GM18508 (cell line): ENCODE measurements around the gene F10.
"Not testable (repeated sequence)": the region's sequence is repeated elsewhere in the genome, so short reads cannot be mapped to it uniquely, and the experiment has no call there.

Source experiments
- ATAC-seq: cut with Tn5 transposase; IDR thresholded peaks from one replicate; pipeline ENCODE4 v1.9.1; 2021; ENCODE audit warnings: moderate number of reproducible peaks; ENCODE audit not compliant: insufficient read depth, unreplicated experiment

F10 gene

GRCh38 chr13:113098162-113098732, 24.4 kb upstream of the F10 start:
- no peak for ATAC-seq

GRCh38 chr13:113099142-113099541, 23.5 kb upstream of the F10 start:
- no peak for ATAC-seq

DNA sequence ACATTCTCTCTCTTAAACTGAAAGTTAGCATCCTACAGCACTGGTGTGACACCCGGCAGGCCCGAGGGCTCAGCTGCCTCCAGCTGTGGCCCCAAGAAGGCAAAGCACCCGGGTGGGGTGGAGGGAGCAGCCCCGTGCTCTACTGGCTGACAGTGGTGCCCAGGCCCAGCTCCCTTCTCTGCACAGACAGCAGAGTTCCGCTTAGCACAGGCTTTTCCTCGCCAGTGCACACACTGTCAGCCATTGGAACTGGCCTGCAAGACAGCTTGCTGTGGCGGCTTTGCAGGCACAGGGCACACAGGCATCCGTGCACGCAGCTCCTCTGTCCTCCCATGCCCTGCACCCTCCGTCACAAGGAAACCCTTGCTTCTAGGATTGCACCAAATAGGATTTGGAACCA, 20.3 kb upstream of the F10 start:
- ATAC-seq, result not testable (repeated sequence)

DNA sequence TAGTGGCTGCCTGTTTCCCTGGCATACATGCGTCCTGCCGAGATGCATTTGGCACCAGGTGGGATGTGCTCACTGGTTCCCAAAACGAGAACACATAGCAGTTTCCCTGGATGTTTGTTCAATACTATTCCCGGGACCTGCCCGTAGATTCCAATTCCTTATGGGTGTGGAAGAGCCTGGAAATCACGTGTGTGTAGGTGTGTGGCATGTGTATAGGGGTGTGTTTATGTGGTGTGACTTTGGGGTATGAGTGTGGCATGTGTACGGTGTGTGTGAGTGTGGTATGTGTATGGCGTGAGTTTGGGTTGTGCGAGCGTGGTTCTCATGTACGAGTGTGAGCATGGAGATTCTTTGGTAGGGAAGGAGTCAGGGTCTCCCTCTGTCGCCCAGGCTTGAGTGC, 19.9 kb upstream of the F10 start:
- ATAC-seq, result no peak

DNA sequence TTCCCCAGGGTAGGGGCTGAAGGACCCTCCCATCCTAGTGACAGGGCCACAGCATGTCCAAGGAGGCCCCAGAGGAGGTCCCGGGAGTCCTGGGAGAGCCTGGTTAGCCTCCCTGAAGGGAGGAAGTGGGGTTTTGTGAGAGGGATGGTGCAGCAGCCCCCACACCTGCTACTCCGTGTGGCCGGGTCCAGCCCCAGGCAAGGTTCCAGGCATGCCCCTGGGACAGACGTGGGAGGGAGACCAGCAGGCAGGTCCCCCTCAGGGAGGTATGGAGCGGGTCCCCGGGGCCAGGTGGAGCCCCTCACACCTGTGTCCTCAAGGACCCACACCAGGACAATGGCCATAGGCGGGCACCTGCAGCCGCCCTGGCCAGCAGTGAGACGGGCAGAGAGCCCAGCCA, 19.0 kb upstream of the F10 start:
- ATAC-seq, result no peak

GRCh38 chr13:113105032-113105920, 17.3 kb upstream of the F10 start, which contains the start of gene F7:
Gene F7, plus strand, starts transcription at chr13:113105791. Its CDS starts 51 bp downstream, at chr13:113105842.
- no peak for ATAC-seq

GRCh38 chr13:113105921-113106452, 16.6 kb upstream of the F10 start:
- no peak for ATAC-seq

DNA sequence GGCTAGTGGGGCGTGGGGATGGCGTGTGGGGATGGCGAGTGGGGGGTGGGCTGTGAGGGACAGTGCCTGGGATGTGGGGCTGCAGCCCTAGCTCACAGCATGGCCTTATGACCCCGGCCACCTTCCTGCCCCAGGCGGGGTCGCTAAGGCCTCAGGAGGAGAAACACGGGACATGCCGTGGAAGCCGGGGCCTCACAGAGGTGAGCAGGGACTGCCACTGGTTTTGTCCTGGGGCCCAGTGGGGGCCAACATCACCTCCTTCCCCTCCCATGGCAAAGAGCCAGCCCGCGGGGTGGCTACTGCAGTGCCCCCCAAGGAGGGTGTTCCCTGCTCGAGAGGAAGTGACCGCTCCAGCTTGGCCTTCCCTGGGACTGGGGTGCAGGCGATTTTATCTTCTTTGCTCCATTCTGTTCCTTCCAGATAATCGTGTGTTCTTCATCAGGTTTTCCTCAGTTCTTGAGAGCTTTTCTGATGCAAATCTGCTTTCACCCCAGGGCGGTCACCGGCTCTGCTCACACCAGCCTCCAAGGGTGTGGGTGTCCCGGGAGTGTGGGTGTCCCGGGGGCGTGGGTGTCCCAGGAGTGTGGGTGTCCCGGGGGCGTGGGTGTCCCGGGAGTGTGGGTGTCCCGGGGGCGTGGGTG, 15.8 kb upstream of the F10 start:
- no peak for ATAC-seq

DNA sequence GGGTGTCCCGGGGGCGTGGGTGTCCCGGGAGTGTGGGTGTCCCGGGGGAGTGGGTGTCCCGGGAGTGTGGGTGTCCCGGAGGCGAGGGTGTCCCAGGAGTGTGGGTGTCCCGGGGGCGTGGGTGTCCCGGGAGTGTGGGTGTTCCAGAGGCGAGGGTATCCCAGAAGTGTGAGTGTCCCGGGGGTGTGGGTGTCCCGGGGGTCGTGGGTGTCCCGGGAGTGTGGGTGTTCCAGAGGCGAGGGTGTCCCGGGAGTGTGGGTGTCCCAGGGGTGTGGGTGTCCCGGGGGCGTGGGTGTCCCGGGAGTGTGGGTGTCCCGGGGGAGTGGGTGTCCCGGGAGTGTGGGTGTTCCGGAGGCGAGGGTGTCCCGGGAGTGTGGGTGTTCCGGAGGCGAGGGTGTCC, 14.1 kb upstream of the F10 start:
- not testable (repeated sequence) for ATAC-seq

GRCh38 chr13:113109151-113110047, 13.2 kb upstream of the F10 start:
- no peak for ATAC-seq

DNA sequence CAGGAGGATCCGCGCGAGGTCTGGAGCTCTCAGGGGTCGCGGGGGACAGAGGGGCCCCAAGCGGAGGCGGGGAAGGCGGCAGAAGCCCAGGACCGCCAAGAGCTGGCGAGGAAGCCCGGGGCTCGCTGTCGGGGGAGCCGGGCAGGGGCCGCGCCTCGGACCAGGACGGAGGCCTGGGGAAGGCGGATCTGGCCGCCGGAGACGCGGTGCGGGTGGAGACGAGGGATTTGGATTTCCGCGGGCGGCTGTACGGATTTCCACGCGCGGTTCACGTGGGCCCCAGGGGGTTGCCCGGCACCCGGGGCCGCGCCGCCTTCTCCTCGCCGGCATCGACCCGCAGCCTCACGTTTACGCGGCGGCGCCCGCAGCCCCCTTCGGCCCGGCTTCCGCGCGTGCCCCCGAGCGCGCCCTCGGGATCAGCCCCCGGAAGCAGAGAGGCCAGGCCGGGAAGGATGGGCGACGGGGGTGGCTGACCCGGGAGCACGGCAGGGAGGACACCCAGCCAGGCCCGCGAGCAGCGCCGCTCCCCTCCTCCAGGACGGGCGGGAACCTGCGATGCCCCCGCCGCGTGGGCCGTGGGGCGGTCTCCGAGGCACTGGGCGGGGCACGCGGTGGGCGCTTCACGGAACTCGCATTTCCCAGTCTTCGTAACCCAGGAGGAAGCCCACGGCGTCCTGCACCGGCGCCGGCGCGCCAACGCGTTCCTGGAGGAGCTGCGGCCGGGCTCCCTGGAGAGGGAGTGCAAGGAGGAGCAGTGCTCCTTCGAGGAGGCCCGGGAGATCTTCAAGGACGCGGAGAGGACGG, 12.3 kb upstream of the F10 start:
- ATAC-seq, result no peak

DNA sequence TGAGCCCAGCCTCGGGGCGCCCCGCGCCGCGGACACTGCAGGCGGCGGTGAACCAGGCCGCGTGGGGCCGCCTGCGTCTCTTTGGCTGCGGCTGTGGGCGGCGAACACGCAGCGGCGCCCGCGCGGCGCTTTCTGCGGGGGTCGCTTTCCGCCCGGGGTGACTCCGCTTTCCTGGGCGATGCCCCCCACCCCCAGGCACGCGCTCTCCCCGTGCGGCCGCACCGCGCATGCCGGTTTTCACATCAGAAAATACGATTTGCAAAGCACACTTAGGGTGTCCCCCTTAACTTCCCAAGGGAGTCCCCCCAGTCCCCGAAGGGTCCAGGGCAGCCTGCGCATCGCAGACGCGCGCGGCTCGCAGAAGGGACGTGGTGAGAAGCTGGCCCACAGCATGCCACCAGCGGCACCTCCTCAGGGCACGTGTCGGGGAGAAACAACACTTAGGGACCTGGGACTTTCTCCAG, 11.7 kb upstream of the F10 start:
- no peak for ATAC-seq

GRCh38 chr13:113111821-113112220, 10.8 kb upstream of the F10 start:
- not testable (repeated sequence) for ATAC-seq

GRCh38 chr13:113112475-113112874, 10.1 kb upstream of the F10 start:
- not testable (repeated sequence) for ATAC-seq

- ATAC-seq, result no peak
Measured at GRCh38 chr13:113112893-113113845, 9.4 kb upstream of the F10 start.

- ATAC-seq, result no peak
Measured at GRCh38 chr13:113113846-113114271, 8.7 kb upstream of the F10 start.

GRCh38 chr13:113114511-113115362, 7.9 kb upstream of the F10 start:
- no peak for ATAC-seq
